Measurements from ENCODE around the gene AHR.
"Not testable (repeated sequence)": the region's sequence is repeated elsewhere in the genome, so short reads cannot be mapped to it uniquely, and the experiment has no call there.

Gene AHR

GRCh38 chr7:17380736-17381662, 82.5 kb downstream of the AHR start:
- FAIRE-seq = no peak

GRCh38 chr7:17382408-17383354, 84.2 kb downstream of the AHR start:
- FAIRE-seq = not testable (repeated sequence)

- FAIRE-seq = no peak
Observed at GRCh38 chr7:17384400-17384799, 85.9 kb downstream of the AHR start.

GRCh38 chr7:17385612-17386011, 87.2 kb downstream of the AHR start:
- FAIRE-seq = no peak

- FAIRE-seq = no peak
Observed at GRCh38 chr7:17390392-17390791, 91.9 kb downstream of the AHR start.

GRCh38 chr7:17391366-17391765, 92.9 kb downstream of the AHR start:
- no peak for FAIRE-seq

GRCh38 chr7:17392846-17393245, 94.4 kb downstream of the AHR start:
- FAIRE-seq = no peak

- FAIRE-seq = not testable (repeated sequence)
Observed at GRCh38 chr7:17394563-17394962, 96.1 kb downstream of the AHR start.

Data from TTC549 (cell line).